Dedifferentiated amniotic fluid mesenchymal stem cell (primary cell): ENCODE results near the gene HSPB6.
"Not testable (repeated sequence)": the region's sequence is repeated elsewhere in the genome, so short reads cannot be mapped to it uniquely, and the experiment has no call there.

Experiments used
- DNase-seq: peaks from one replicate; pipeline ENCODE4 v3.0.0-alpha.2; 2016; ENCODE audit errors: extremely low spot score

Gene HSPB6

GRCh38 chr19:35756377-35757230, at the start of gene HSPB6:
Gene HSPB6 (minus strand): TSS chr19:35757029. CDS start chr19:35757008, 21 bp downstream.
- no peak for DNase-seq

- no peak for DNase-seq
Measured at GRCh38 chr19:35806597-35806996, 49.8 kb upstream of the HSPB6 start.

GRCh38 chr19:35805526-35806102, 48.8 kb upstream of the HSPB6 start:
- DNase-seq, result no peak

GRCh38 chr19:35801828-35802227, 45.0 kb upstream of the HSPB6 start:
- DNase-seq, result no peak

- DNase-seq, result no peak
Measured at GRCh38 chr19:35797663-35798062, 40.8 kb upstream of the HSPB6 start.

GRCh38 chr19:35796645-35797542, 40.1 kb upstream of the HSPB6 start:
- no peak for DNase-seq

GRCh38 chr19:35795564-35795963, 38.7 kb upstream of the HSPB6 start:
- DNase-seq, result not testable (repeated sequence)

- no peak for DNase-seq
Measured at GRCh38 chr19:35793381-35794165, 36.7 kb upstream of the HSPB6 start.

GRCh38 chr19:35792888-35793287, 36.1 kb upstream of the HSPB6 start:
- DNase-seq, result no peak

GRCh38 chr19:35792312-35792711, 35.5 kb upstream of the HSPB6 start:
- no peak for DNase-seq

GRCh38 chr19:35791814-35792279, 35.0 kb upstream of the HSPB6 start:
- no peak for DNase-seq

GRCh38 chr19:35790981-35791813, 34.4 kb upstream of the HSPB6 start:
- no peak for DNase-seq

- no peak for DNase-seq
Measured at GRCh38 chr19:35789978-35790944, 33.4 kb upstream of the HSPB6 start.

- no peak for DNase-seq
Measured at GRCh38 chr19:35789195-35789977, 32.6 kb upstream of the HSPB6 start.

- no peak for DNase-seq
Measured at GRCh38 chr19:35788205-35788960, 31.6 kb upstream of the HSPB6 start.

GRCh38 chr19:35787227-35787799, 30.5 kb upstream of the HSPB6 start:
- DNase-seq, result no peak
